Activated effector memory CD4-positive, alpha-beta T cell treated with Interleukin-2 at 50 U/mL for 16 hours (primary cell): ENCODE measurements around the gene BORCS5.

Experiments
- DNase-seq: peaks from one replicate; pipeline ENCODE4 v3.0.0-alpha.2; 2020

Gene BORCS5

DNA sequence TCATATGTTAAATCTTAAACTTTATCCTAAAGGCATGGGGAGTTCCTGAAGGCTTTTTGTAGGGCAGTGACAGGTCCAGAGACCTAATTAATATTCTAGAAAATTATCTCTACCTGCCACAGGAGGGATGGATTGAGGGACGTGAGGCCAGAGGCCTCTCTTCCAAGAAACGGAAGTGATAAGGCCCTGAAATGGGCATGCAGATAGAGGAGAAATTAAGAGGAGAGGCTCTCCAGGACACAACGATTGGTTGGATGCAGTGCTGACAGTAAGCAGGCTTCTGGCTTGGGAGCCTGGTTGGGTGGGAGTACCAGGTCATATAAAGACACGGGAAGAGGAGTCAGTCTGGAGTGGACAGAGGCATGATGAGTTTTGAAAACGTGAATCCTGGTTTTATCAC is 3.1 kb upstream of the BORCS5 start:
- DNase-seq: no peak

DNA sequence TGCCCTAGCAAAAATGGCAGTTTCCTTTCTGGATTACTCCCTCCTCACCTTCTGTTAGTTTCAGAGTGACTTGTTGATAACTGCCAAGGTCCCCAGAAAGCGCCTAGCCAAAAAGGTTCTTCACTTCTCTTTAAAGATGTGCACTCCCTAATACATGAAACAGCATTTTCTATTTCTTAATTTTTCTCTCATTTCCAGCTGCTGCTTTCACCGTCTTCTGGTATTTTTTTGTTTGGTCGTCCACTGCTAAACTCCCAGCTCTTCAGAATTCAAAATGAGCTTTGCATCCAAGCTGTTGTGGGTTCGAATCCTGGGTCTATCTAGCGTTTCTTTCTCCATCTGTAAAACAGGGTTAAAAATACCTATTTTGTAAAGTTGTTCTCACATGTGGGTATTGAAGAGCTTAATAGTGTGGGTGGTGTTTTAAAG is 397 bp upstream of the BORCS5 start:
- no peak for DNase-seq

DNA sequence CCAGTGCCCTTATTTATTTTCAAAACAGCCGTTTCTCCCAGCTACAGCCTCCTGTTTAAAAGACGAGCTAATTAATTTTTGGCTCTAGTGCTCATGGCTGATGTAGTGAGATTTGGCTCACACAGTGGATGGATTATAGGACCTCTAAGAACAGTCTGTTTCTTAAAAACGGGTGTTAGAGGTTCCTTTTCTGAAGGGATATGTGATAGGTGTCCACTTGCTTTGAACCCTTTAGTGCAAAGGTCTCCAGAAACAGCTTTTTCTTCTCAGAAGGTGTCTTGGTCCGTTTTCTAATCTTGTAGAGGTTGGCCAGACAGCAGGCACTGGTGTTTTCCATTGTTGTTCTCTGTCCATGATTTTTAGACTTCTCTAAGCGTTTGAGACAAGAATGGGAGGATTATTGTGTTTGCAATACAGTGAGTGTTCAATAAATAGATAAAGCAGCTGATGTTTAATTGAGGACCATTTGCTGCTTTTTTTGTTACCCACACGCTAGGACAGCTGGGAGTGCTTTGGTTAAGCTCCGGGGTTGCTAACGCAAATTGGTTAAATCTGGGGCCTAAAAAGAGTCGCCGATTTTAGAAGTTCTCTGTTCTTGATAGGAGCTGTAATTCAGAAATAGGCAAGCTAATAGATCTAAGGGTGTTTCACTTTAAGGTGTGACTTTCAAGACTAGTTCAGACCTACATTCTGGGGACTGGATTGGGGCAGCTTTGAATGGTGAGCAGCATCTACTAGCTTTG is 1.0 kb downstream of the BORCS5 start:
- no peak for DNase-seq

DNA sequence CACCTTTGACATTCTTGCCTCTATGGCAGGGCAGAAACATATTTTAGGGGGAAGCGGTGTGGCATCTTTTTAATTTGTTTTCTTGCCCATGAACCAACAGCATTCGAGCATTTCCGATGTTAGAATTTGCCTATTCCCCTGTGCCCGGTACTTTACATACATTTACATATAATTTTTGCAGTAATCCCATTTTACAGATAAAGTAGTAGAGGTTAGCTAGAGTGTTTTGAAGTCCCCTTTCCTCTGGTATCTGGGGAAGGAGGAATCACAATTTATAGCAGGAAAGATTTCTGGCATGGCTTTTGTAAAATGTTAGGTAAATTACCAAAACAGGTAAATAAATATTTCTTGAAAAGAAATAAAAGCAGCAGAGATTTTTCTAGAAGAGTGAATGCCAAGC is 1.6 kb downstream of the BORCS5 start:
- DNase-seq: no peak

DNA sequence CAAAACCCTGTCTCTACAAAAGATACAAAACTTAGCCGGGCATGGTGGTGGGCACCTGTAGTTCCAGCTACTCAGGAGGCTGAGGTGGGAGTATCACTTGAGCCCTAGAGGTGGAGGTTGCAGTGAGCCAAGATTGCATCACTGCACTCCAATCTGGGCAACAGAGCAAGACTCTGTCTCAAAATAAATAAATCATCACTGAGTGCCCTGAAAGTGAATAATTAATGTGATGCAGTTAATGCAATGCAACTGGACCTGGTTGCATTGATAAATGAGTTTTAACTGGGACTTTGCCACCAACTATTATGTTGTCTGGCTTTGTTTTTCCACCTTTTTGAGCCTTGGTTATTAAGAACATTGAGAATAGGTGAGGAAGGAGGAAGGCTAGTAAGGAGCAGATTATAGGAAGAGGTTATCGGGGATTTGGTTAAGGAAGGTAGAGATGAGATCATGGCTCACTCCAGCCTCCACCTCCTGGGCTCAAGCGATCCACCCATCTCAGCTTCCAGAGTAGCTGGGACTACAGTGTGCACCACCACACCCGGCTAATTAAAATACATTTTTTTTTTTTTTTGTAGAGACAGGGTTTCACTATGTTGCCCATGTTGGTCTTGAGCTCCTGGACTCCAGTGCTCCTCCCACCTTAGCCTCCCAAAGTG is 8.0 kb downstream of the BORCS5 start:
- DNase-seq: no peak

DNA sequence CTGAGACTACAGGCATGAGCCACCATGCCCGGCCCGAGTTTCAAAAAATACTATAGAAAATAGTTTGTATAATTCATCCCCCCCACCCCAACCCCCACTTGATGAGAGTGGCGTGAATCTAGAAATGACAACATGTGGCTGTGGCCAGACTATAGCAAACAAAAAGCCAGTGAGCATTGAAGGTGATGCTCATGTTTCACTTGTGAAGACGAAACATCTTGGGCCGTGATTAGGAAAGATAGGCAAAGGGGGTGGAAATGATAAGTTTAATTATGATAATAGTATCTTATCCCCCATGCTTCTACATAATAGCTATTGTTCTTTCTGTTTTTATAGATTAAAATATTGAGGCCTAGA is 8.5 kb downstream of the BORCS5 start:
- DNase-seq: no peak

DNA sequence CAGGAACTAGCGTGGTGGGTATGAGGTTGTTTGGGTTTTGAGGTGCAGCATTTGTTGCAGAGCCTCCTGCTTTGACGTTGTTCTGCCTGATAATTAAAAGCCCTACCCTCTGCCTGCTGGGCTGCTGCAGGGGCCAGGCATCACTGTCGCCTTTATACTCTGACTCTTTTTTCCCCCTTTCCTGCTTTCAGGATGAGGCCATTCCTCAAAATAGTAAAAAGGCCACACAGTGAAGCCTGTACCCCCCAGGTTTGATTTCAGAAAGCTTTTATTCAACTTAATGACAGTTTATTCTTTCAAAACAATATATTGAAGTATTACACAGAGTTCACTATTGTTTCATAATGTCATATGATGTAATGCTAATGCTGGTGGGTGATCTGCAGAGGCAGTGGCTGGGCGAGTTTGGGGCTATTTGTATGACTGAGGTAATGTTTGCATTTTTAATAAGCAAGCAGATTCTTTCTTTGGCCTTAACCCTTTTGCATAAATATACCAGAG is 9.1 kb downstream of the BORCS5 start:
- no peak for DNase-seq

DNA sequence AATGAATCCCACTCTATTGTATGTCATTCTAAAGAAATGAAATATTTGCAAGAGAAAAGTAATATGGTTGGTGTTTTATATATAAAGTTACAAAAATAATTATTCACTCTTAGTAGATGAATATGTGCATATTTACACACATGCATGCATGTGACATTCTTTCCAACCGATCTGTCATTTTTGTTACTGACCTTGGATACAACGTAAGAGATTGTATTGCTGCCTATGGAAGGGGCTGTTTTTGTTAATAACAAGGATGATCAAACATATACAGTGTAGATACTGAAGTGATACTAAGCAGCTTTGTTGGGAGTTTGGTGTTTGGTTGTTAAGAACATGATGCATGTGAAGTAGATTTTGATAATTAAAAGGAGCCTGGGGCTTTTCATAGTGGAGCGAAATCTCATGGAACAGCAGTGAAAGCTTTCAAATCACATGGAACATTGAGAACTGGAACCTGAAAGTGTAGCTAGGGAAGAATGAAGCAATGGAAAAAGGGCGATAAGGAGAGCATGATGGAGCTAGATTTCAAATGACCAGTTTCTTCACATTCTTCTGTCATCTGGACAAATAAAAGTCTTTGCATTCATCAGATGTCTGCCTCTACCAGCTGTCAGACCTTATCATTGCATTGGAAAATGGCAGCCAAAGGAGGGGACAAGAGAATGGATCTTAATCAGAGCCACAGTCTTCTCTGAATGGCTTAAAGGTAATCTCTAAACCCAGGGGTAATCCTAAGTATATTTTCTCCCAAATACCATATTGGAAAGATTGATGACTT is 10.0 kb downstream of the BORCS5 start:
- DNase-seq: no peak

DNA sequence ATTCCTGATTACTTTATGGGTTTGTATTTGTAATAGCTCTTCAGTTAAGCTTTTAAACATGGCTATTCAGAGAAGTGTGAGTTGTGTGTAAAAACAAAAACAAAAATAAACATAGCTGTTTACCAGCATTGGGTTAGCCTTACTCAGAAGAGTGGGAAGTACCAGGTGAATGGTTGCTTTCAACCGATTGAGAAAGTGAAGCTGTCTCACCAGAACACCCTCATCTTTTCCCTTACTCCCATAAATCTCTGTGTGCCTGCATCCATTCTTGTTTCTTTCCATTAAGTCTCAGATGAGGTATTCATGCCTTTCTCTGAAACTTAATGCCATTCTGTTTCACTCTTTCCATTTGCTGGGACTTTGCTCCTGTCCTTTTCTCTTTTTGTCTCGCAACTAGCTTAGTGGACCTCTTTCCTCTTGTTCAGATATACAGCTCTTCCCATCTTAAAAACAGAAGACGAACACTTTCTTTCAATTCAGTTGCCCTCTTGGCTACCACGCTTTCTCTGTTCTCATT is 10.7 kb downstream of the BORCS5 start:
- DNase-seq: no peak

DNA sequence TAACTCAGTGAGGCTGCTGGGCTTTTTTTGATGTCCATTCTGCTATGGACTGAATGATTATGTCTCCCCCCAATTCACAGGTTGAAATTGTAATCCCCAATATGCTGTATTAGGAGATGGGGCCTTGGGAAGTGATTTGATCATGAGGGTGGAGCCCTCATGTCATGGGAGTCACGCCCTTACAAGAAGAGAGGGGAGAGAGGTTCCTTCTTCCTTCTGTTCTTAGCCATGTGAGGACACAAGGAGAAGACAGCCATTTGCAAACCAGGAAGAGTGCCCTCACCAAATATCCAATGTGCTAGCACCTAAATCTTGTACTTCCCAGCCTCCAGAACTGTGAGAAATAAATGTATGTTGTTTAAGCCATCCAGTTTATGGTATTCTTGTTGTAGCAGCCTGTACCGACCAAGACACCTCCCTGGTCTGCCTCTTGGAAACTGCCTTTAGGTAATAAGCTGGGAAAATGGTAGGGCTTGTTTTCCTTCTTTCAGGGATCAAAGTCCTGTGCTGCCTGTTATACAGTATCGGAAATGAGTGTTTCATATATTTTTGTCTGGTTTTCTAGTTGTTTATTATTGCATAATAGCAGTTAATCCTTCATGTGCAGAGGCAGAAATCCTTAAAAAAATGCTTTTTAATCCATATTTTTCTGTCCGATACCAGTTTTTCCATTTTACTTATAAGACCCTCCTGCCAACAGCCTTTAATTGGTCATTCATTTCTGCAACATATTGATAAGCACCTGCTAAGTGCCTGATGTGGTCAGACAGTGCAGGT is 16.3 kb downstream of the BORCS5 start:
- no peak for DNase-seq

DNA sequence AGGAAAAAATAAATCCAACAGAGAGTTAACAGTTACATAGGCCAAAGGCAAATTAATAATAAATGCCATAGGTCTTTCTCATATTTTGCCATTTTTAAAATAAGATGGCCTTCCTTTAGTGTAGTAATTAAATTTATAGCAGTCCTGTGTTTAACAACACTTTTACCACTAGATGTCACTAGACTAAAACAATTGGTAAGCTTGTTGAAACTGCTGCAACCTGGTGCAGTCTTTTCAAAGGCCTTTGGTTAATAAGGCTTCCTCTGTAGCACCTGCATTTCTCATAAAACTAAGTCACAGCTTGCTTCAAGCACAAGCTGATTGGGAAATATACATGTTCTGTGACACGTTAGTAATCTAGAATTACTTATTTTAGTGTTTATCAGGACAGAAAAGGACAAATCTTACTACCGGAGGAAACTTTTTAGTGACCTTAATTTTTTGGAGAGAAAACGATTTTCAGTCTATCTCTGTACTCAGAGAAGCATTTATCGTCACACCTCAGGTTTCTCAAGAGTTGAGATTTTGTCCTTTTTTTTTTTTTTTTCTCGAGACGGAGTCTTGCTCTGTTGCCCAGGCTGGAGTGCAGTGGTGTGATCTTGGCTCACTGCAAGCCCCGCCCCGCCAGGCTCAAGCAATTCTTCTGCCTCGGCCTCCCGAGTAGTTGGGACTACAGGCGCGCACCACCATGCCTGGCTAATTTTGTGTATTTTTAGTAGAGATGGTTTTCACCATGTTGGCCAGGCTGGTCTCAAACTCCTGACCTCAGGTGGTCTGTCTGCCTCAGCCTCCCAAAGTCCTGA is 20.0 kb downstream of the BORCS5 start:
- no peak for DNase-seq

DNA sequence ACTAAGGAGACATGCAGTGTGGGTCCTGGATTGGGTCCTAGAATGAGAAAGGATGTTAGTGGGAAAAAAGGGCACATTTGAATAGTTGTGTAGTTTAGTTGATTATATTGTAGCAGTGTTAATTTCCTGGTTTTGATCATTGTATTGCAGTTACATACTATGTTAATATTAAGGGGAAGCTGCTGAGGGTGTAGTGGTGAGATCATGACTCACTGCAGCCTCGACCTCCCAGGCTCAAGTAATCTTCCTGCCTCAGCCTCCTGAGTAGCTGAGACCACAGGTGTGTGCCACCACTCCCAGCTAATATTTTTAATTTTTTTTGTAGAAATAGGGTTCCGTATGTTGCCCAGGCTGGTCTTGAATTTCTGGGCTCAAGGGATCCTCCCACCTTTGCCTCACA is 21.7 kb downstream of the BORCS5 start:
- DNase-seq: no peak

DNA sequence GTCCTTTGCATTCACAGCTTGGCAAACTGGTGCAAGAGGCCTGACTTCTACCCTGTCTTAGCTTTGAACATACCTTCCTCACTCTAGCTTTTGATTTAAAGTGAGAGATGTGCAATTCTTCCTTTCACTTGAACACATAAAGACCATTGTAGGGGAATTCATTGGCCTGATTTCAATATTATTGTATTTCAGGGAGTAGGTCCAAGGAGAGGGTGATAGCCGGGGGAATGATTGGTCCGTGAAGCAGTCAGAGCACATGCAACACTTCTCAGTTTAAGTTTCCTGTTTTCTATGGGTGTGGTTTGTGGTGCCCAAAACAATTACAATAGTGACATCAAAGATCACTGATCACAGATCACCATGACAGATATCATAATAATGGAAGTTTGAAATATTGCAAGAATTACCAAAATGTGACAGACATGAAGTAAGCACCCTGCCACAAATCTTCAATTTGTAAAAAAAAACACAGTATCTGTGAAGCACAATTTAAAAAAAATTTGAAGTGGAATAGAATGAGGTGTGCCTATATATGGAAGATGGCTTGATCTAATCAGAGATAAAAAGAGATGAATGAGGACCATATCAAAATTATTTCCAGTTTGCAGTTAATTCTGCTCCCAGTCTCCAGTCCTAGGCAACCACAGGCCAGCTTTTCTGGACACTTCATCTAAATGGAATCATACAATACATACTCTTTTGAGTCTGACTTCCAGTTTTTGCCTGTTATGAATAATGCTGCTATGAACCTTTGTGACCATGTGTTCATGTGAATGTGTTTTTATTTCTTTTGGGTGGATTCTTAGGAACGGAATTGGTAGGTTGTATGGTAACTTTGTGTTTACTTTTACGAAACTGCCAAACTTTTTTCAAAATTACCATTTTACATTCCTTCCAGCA is 23.2 kb downstream of the BORCS5 start:
- DNase-seq: no peak

DNA sequence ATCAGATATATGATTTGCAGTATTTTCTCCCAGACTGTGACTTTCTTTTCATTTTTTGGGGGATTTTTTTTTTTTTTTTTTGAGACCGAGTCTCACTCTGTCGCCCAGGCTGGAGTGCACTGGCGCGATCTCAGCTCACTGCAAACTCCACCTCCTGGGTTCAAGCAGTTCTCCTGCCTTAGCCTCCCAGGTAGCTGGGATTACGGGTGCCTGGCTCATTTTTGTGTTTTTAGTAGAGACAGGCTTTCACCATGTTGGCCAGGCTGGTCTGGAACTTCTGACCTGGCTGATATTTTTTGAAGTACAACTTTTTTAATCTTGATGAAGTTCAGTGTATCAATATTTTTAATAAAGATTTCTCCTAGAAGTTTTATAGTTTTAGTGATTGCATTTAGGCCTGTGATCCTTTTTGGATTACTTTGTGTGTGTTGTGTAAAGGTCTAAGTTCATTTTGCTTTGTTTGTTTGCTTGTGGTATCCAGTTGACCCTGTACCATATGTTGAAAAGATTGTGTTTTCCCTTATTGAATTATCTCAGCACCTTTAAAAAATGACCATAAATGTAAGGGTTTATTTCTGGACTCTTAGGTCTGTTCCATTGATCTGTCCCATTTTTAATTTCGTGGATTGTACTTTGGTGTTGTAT is 24.2 kb downstream of the BORCS5 start:
- no peak for DNase-seq

DNA sequence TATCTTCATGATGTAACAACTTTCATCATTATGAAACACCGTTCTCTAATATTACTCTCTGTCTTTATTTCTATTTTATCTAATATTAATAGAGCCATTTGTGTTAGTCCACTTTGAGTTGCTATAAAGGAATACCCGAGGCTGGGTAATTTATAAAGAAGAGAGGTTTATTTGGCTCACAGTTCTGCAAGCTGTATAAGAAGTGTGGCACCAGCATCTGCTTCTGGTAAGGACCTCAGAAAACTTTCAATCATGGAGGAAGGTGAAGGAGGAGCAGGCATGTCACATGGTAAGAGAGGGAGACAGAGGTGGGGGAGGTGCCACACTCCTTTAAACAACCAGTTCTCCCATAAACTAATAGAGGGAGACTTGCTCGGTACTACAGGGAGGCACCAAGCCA is 25.1 kb downstream of the BORCS5 start:
- DNase-seq: no peak

DNA sequence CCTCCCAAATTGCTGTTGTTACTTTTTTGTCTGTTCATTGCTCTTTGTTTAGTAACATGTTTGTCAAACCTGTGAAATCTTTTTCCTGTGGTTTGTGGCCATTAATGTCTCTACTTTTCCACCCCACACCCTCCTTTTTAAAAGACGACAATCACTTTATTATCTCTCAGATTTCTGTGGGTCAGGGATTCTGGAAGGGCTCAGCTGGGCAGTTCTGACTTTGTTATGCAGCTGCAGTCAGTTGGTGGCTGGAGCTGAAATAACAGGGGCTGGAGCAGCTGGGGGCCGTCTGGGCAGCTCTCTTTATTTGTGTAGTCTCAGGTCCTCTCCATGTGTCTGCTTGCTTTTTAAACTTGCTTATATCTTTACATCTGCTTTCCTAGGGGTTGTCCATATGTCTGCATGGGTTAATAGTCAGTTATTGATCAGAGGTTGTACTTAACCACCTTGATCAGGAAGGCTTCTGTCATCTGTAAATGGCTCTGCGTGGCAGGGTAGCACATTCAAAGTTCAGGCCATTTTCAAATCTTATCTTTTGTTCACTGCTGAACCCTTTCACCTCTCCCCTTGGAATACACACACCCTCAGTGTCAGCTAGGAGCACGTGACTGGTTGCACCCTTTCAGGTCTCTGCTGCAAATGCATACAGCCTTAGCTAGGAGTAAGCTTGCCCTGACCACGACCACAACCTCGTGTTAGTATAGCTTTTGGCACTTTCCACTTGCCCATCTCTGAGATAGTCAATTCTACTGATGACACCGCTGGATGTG is 27.9 kb downstream of the BORCS5 start:
- DNase-seq: peak; percentile 8

DNA sequence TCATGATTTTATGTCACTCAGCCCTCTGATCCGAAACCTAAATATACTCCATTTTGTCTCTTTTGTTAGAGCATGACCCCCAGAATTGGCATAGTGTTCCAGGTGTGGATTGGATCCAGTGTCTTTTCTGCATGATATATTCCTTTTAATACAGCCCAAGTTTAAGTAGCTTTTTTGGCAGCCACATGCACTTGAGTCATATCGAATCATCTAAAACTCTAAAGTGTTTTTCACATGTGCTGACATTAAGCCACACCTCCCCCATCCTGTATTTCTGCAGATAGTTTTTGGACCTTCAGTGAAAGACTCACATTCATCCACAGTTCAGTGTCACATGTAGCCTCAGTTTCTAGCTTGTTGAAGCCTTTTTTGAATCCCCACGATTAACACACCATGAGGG is 30.6 kb downstream of the BORCS5 start:
- no peak for DNase-seq

DNA sequence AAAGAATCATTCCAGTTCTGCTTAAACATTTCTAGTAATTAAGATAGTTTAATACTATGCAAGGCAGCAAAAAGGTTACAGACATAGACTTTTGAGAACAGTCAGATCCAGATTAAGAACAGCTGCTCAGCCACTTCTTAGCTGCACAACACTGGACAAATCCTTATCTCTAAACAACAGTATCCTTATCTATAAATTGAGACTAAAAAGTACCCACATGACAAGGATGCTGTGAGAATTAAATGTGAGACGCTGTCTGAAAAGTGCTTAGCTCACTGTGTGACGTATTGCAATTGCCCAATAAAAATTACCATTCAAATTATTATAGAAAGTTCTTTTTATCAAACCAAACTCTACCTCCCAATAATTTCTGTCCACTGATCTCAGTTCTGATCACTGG is 35.5 kb downstream of the BORCS5 start:
- no peak for DNase-seq

DNA sequence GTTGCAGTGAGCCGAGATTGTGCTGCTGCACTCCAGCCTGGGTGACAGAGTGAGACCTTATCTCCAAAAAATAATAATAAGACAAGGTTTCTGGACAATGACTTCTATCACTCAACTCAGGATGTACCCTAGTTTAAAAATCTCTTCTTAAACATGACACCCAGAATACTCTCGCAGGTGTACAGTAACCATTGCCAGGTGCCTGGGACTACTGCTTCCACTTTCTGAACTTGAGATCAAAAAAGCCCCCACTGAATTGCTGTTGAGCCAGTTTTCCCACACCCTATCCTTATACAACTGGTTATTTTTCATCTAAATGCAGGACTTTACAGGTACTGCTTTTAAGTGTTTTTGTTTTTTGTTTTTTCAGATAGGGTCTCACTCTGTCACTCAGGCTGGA is 36.3 kb downstream of the BORCS5 start:
- DNase-seq: no peak

DNA sequence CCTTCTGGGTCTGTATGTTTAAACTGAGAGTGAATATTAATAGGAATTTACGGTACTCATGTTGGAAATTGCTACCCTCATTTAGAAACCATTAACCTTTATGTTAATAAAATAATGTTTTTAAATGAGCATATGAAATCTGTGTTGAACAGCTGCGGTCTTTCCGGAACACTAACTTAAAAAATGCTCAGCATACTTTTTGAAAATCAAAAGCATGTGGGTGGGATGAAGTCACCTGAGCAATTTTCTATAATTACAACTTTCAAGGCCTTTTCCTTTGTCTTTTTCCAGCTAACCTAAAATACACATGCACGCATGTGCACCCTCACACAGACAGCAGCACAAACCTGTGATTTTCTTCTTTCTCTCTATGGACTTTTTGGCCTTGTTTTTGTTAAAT is 39.8 kb downstream of the BORCS5 start:
- DNase-seq: no peak
